ENCODE measurements around the gene PCSK4.

PCSK4 gene

GRCh38 chr19:1470305-1471009 is 19.7 kb downstream of the PCSK4 start:
- DNase-seq (ENCODE audit: low read depth): no peak

GRCh38 chr19:1470055-1470304 is 20.2 kb downstream of the PCSK4 start:
- no peak for DNase-seq (ENCODE audit: low read depth)

- DNase-seq (ENCODE audit: low read depth): no peak
Observed at GRCh38 chr19:1469255-1470054, 20.7 kb downstream of the PCSK4 start.

GRCh38 chr19:1468821-1469254 is 21.3 kb downstream of the PCSK4 start:
- DNase-seq (ENCODE audit: low read depth): no peak

DNA sequence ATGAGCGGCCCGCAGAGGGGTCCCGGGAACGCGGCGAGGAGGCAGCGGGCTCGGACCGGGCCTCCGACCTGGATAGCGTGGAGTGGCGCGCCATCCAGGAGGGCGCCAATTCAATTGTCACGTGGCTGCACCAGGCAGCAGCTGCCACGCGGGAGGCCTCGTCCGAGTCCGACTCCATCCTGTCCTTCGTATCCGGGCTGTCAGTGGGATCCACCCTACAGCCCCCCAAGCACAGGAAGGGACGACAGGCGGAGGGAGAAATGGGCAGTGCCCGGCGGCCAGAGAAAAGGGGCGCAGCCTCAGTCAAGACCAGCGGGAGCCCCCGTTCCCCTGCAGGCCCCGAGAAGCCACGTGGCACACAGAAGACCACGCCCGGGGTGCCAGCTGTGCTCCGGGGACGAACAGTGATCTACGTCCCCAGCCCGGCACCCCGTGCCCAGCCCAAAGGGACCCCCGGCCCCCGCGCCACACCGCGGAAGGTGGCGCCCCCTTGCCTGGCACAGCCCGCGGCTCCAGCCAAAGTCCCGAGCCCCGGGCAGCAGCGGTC is 21.8 kb downstream of the PCSK4 start:
- no peak for DNase-seq (ENCODE audit: low read depth)

GRCh38 chr19:1467490-1468273 is 22.5 kb downstream of the PCSK4 start:
- DNase-seq (ENCODE audit: low read depth): no peak

DNA sequence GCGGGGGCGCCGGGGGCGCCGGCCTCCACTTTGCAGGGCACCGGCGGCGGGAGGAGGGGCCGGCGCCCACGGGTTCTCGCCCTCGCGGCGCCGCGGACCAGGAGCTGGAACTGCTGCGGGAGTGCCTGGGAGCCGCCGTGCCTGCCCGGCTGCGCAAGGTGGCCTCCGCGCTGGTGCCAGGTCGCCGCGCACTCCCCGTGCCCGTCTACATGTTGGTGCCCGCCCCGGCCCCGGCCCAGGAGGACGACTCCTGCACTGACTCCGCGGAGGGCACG is 23.0 kb downstream of the PCSK4 start:
- no peak for DNase-seq (ENCODE audit: low read depth)

DNA sequence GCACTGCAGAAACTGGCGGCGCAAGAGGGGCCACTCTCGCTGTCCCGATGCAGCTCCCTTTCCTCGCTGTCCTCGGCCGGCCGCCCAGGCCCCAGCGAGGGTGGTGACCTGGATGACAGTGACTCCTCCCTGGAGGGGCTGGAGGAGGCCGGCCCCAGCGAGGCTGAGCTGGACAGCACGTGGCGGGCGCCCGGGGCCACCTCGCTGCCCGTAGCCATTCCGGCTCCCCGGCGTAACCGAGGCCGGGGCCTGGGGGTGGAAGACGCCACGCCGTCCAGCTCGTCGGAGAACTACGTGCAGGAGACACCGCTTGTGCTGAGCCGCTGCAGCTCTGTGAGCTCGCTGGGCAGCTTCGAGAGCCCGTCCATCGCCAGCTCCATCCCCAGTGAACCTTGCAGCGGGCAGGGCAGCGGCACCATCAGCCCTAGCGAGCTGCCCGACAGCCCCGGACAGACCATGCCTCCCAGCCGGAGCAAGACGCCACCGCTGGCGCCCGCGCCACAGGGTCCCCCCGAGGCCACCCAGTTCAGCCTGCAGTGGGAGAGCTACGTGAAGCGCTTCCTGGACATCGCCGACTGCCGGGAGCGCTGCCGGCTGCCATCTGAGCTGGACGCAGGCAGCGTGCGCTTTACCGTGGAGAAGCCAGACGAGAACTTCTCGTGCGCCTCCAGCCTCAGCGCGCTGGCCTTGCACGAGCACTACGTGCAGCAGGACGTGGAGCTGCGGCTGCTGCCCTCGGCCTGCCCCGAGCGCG is 23.5 kb downstream of the PCSK4 start:
- no peak for DNase-seq (ENCODE audit: low read depth)

- no peak for DNase-seq (ENCODE audit: low read depth)
Observed at GRCh38 chr19:1466018-1466460, 24.1 kb downstream of the PCSK4 start.

DNA sequence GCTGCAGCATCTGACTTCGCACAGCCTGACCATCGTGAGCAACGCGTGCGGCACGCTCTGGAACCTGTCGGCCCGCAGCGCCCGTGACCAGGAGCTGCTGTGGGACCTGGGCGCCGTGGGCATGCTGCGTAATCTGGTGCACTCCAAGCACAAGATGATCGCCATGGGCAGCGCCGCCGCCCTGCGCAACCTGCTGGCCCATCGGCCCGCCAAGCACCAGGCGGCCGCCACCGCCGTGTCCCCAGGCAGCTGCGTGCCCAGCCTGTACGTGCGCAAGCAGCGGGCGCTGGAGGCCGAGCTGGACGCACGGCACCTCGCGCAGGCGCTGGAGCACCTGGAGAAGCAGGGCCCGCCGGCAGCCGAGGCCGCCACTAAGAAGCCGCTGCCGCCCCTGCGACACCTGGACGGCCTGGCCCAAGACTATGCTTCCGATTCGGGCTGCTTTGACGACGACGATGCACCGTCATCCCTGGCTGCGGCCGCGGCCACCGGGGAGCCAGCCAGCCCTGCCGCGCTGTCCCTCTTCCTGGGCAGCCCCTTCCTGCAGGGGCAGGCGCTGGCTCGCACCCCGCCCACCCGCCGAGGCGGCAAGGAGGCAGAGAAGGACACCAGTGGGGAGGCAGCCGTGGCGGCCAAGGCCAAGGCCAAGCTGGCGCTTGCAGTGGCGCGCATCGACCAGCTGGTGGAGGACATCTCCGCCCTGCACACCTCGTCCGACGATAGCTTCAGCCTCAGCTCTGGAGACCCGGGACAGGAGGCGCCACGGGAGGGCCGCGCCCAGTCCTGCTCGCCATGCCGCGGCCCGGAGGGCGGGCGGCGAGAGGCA is 24.7 kb downstream of the PCSK4 start:
- DNase-seq (ENCODE audit: low read depth): no peak

- no peak for DNase-seq (ENCODE audit: low read depth)
Observed at GRCh38 chr19:1461862-1462261, 28.3 kb downstream of the PCSK4 start.

GRCh38 chr19:1460033-1460995 is 29.8 kb downstream of the PCSK4 start:
- no peak for DNase-seq (ENCODE audit: low read depth)

DNA sequence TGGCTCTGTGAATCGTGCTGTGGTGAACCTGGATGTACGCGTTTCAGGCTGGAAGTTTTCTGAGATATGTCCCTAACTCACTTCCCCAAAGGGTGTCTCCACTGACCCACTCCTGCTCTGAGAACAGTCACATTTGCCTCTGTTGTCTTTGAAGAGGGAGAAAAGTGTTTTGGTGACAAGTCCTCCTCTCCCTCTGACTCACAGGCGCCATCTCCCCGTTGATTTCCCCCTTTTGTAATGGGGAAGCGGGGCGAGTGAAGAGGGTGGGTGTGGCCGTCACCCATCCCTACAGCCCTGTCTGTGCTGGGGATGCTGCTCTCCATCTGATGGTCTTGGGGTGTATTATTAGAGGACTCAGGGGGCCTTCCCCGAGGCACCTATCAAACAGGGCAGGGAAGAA is 30.7 kb downstream of the PCSK4 start:
- DNase-seq (ENCODE audit: low read depth): no peak

- DNase-seq (ENCODE audit: low read depth): no peak
Observed at GRCh38 chr19:1457892-1458291, 32.3 kb downstream of the PCSK4 start.

GRCh38 chr19:1457031-1457739 is 33.0 kb downstream of the PCSK4 start:
- DNase-seq (ENCODE audit: low read depth): no peak

GRCh38 chr19:1456121-1456900 is 33.8 kb downstream of the PCSK4 start:
- no peak for DNase-seq (ENCODE audit: low read depth)

- DNase-seq (ENCODE audit: low read depth): no peak
Observed at GRCh38 chr19:1455336-1456120, 34.6 kb downstream of the PCSK4 start.

DNA sequence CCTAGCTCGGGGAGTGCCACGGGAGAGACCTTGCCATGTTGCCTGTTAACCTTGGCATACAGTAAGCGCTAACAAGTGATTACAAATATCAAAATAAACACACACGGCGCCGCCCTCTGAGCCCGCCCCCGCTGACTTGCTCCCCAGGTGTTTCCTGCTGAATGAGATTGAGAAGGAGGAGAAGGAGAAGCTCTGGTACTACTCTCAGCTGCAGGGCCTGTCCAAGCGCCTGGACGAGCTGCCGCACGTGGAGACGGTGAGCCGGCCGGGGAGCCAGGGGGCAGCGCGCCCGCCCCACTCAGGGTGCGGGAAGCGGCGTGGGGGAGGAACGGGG is 35.2 kb downstream of the PCSK4 start:
- DNase-seq (ENCODE audit: low read depth): no peak

All from fibroblast of the conjunctiva (primary cell).